Lung (tissue), 12 donors: Measurements from ENCODE around the gene NEURL1B. TPM values are rescaled to one million over a fixed set of nuclear protein-coding genes. Genes with fewer than 3 reads are reported as not detected.

ENCODE experiments used
- ATAC-seq: fragments of 200-7000 bp; cut with Tn5 transposase; one replicate; pipeline ENCODE4 v1.9.1; 2020; ENCODE audit warnings: moderate number of reproducible peaks; ENCODE audit not compliant: insufficient read depth, low FRiP score
- DNase-seq, 3 donors: peaks; one replicate each; pipeline ENCODE4 v3.0.0-alpha.2; 2013 to 2017
- H3K27ac ChIP-seq, 2 donors: one replicate each; pipeline ENCODE4 v1.5.1; 2013; ENCODE audit warnings: mild to moderate bottlenecking in 2 of 2, moderate library complexity in 2 of 2, control low read depth in 1 of 2, inconsistent platforms in 1 of 2, low read depth in 1 of 2, low read length in 1 of 2
- H3K27me3 ChIP-seq, 3 donors: one replicate each; pipeline ENCODE4 v1.5.1; 2013; ENCODE audit warnings: low read length in 2 of 3; ENCODE audit not compliant: control insufficient read depth in 3 of 3, insufficient read depth in 3 of 3
- H3K36me3 ChIP-seq, 4 donors: one replicate each; pipeline ENCODE4 v1.5.1; 2013; ENCODE audit warnings: low read length in 4 of 4, mild to moderate bottlenecking in 1 of 4, moderate library complexity in 1 of 4; ENCODE audit not compliant: control insufficient read depth in 4 of 4, insufficient read depth in 4 of 4
- H3K4me1 ChIP-seq, 5 donors: one replicate each; pipeline ENCODE4 v1.5.1; 2013; ENCODE audit warnings: low read length in 5 of 5, mild to moderate bottlenecking in 2 of 5, moderate library complexity in 1 of 5; ENCODE audit not compliant: control insufficient read depth in 5 of 5, insufficient read depth in 5 of 5
- H3K4me3 ChIP-seq: one replicate; pipeline ENCODE4 v1.5.1; 2013; ENCODE audit warnings: mild to moderate bottlenecking, control low read depth, moderate library complexity
- H3K9ac ChIP-seq, 2 donors: one replicate each; pipeline ENCODE4 v1.5.1; 2013; ENCODE audit warnings: low read length in 2 of 2, control low read depth in 1 of 2; ENCODE audit not compliant: insufficient read depth in 1 of 2
- H3K9me3 ChIP-seq, 4 donors: one replicate each; pipeline ENCODE4 v1.5.1; 2013; ENCODE audit warnings: low read length in 3 of 4, mild to moderate bottlenecking in 1 of 4, moderate library complexity in 1 of 4; ENCODE audit not compliant: control insufficient read depth in 4 of 4, insufficient read depth in 3 of 4
- CTCF ChIP-seq: IDR thresholded peaks from 2 replicates; pipeline ENCODE4 v1.5.1; 2012; ENCODE audit warnings: mild to moderate bottlenecking; ENCODE audit errors: control extremely low read depth, extremely low read depth
- WGBS, 2 donors: extraction: QIAGEN DNeasy Blood & Tissue Kit; methylation state at CpG; one replicate each; pipeline ENCODE4 v1.1.7; 2013; 5-methylcytosine and 5-hydroxymethylcytosine counted together
- polyA plus RNA-seq, 2 donors: library from polyadenylated mRNA; stranded (reverse); fragments of 200-250 nt; gene quantifications; one replicate each; pipeline ENCODE4 v1.2.1, GENCODE V29; 2013
- total RNA-seq, 2 donors: library from RNA; depleted of rRNA in 1 of 2; stranded (reverse); fragments of >200 nt in 1 of 2; gene quantifications; one replicate each; pipeline ENCODE4 v1.2.1, GENCODE V29; 2014 to 2021
- donor health status: control.
- donor health status: control.
- donor health status: Bipolar disorder and iron deficiency.
- donor health status: healthy.
- donor health status: DM: yes; HTN: yes; CAD: no.

NEURL1B gene
- total and polyA plus RNA-seq, 4 donors: 5.1 to 26.4 (median 11.8) TPM

- Histone ChIP-seq H3K9me3 (no peaks in the 10 kb centered on the region), H3K27ac (no peak overlapping the region), H3K36me3 (peaks cover 0 to 4% (median 0%) of the 10 kb centered on the region in 4 donors), H3K4me3 (no peak overlapping the region), H3K4me1 (peaks cover 0 to 28% (median 3%) of the 10 kb centered on the region in 5 donors), H3K9ac (no peak overlapping the region), H3K27me3 (no peaks in the 10 kb centered on the region)
- no peak for DNase-seq
- no peak for TF ChIP-seq CTCF
- no peak for ATAC-seq
- 86 to 96% methylated on average over 11 of the region's 11 CpGs for WGBS, 2 donors
Observed at GRCh38 chr5:172645271-172646055, 4.4 kb downstream of the NEURL1B start.

GRCh38 chr5:172646716-172647285 lies 5.7 kb downstream of the NEURL1B start:
- no peak for ATAC-seq
- H3K36me3 ChIP-seq: peaks cover 0 to 4% (median 0%) of the 10 kb centered on the region in 4 donors
- H3K27ac ChIP-seq: peak overlapping the region; percentile 4 to 41
- no peak for TF ChIP-seq CTCF
- H3K9ac ChIP-seq: no peak overlapping the region
- WGBS, 2 donors: 73 to 82% methylated on average over 10 of the region's 10 CpGs
- H3K9me3 ChIP-seq: no peaks in the 10 kb centered on the region
- H3K27me3 ChIP-seq: no peaks in the 10 kb centered on the region
- H3K4me1 ChIP-seq: peaks cover 0 to 28% (median 0%) of the 10 kb centered on the region in 5 donors
- DNase-seq: peak; percentile 63 to 74 (median 66)
- no peak overlapping the region for H3K4me3 ChIP-seq

- Histone ChIP-seq H3K9ac (no peak overlapping the region), H3K27ac (peak overlapping the region in 1 of 2 donors; percentile 55), H3K4me1 (peaks cover 0 to 28% (median 0%) of the 10 kb centered on the region in 5 donors), H3K27me3 (no peaks in the 10 kb centered on the region), H3K36me3 (peaks cover 0 to 4% (median 0%) of the 10 kb centered on the region in 4 donors), H3K9me3 (no peaks in the 10 kb centered on the region), H3K4me3 (no peak overlapping the region)
- 78 to 89% methylated on average over 11 of the region's 11 CpGs for WGBS, 2 donors
- TF ChIP-seq CTCF: no peak
- DNase-seq (no peak), ATAC-seq (no peak)
Observed at GRCh38 chr5:172647352-172648012, 6.4 kb downstream of the NEURL1B start.
